ENCODE results near the gene FEM1C.

Gene FEM1C

DNA sequence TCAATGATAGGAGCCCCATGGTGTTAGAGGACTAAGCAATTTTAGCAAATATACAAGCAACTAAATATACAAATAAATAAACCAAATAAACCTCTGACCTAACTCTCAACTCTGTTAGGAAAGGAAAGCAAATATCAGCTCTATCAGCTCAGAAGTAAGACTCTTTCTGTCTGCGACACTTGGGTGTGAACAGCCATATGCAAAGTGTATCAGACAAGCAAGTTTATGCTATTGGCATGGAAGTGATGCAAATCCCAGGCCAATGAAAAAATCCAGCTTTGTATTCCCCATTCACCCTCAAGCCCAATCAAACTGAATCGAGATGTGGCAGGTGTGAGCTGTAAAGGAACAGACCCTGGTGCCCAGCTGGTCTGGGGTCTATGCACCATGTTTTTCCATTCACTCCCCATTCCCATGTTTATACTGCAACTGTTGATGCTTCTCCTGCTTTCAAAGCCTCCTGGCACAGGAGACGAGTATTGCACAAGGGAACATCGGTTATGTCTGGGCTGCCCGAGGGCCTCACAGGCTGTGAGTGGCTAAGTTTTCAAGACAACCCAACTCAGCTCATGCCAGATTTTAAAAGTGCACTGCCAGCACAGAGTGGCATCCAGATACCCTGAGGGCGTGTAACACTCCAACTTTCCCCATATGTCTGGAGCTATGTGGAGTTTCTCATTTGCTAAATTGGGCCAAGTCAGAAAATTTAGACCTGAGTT, 73.1 kb downstream of the FEM1C start:
- no peaks in the 10 kb centered on the region for H3K27me3 ChIP-seq (ENCODE audit: low read depth, low read length)
- no peaks in the 10 kb centered on the region for H3K4me1 ChIP-seq (ENCODE audit: control insufficient read depth in 1 of 2, insufficient read depth in 2 of 2, low read length in 2 of 2)
- H3K9me3 ChIP-seq (ENCODE audit: control insufficient read depth in 1 of 2, low read length in 2 of 2) = no peaks in the 10 kb centered on the region
- no peaks in the 10 kb centered on the region for H3K36me3 ChIP-seq (ENCODE audit: control insufficient read depth in 1 of 2, insufficient read depth in 2 of 2, low read length in 2 of 2)
- no peak overlapping the region for H3K27ac ChIP-seq (ENCODE audit: low read length)
- H3K4me3 ChIP-seq (ENCODE audit: low read depth in 1 of 2, low read length in 2 of 2) = no peak overlapping the region

- no peaks in the 10 kb centered on the region for H3K4me1 ChIP-seq (ENCODE audit: control insufficient read depth in 1 of 2, insufficient read depth in 2 of 2, low read length in 2 of 2)
- no peak overlapping the region for H3K4me3 ChIP-seq (ENCODE audit: low read depth in 1 of 2, low read length in 2 of 2)
- no peaks in the 10 kb centered on the region for H3K9me3 ChIP-seq (ENCODE audit: control insufficient read depth in 1 of 2, low read length in 2 of 2)
- no peaks in the 10 kb centered on the region for H3K27me3 ChIP-seq (ENCODE audit: low read depth, low read length)
- no peaks in the 10 kb centered on the region for H3K36me3 ChIP-seq (ENCODE audit: control insufficient read depth in 1 of 2, insufficient read depth in 2 of 2, low read length in 2 of 2)
- no peak overlapping the region for H3K27ac ChIP-seq (ENCODE audit: low read length)
Observed at GRCh38 chr5:115470921-115471320, 73.7 kb downstream of the FEM1C start.

Data from muscle layer of duodenum (tissue), 2 donors.